Upper lobe of left lung (tissue), 6 donors: ENCODE data around the gene FOXO3. TPM values are rescaled to one million over a fixed set of nuclear protein-coding genes. Genes with fewer than 3 reads are reported as not detected.

Experiments
- ATAC-seq, 2 donors: fragments of 200-7000 bp; cut with Tn5 transposase; one replicate each; pipeline ENCODE4 v1.9.1; 2022; ENCODE audit warnings: mild to moderate bottlenecking in 2 of 2, moderate library complexity in 2 of 2; ENCODE audit not compliant: low FRiP score in 2 of 2
- DNase-seq, 2 donors: peaks; one replicate each; pipeline ENCODE4 v3.0.0-alpha.2; 2019 to 2020
- H3K27ac ChIP-seq, 4 donors: fragments of 200-600 bp; sonication (generic); one replicate each; pipeline ENCODE4 v1.5.1; 2016 to 2019
- H3K27me3 ChIP-seq, 4 donors: fragments of 200-600 bp; sonication (generic); one replicate each; pipeline ENCODE4 v1.5.1; 2017 to 2019
- H3K36me3 ChIP-seq, 4 donors: fragments of 200-600 bp; sonication (generic); one replicate each; pipeline ENCODE4 v1.5.1; 2016 to 2019
- H3K4me1 ChIP-seq, 4 donors: fragments of 200-600 bp; sonication (generic); one replicate each; pipeline ENCODE4 v1.5.1; 2018 to 2019
- H3K4me3 ChIP-seq, 4 donors: fragments of 200-600 bp; sonication (generic); one replicate each; pipeline ENCODE4 v1.5.1; 2017 to 2019; ENCODE audit warnings: mild to moderate bottlenecking in 2 of 4, moderate library complexity in 1 of 4
- H3K9me3 ChIP-seq, 4 donors: fragments of 200-600 bp; sonication (generic); one replicate each; pipeline ENCODE4 v1.5.1; 2018 to 2019
- EP300 ChIP-seq, 4 donors: sonication (generic); formaldehyde crosslinking; IDR thresholded peaks; one replicate each; pipeline ENCODE4 v1.5.1; 2017; ENCODE audit warnings: antibody characterized with exemption in 4 of 4, control low read depth in 2 of 4
- POLR2A ChIP-seq, 4 donors: fragments of 450-650 bp; IDR thresholded peaks; one replicate each; pipeline ENCODE4 v1.5.1; 2016 to 2017; ENCODE audit warnings: antibody characterized with exemption in 4 of 4, mild to moderate bottlenecking in 2 of 4
- POLR2AphosphoS5 ChIP-seq, 2 donors: sonication (generic); formaldehyde crosslinking; IDR thresholded peaks; one replicate each; pipeline ENCODE4 v1.5.1; 2017; ENCODE audit warnings: antibody characterized with exemption in 2 of 2
- WGBS, 2 donors: methylation state at CpG; one replicate each; pipeline ENCODE4 v1.1.5; 2017 to 2018; 5-methylcytosine and 5-hydroxymethylcytosine counted together
- total RNA-seq, 6 donors: library from RNA; depleted of rRNA in 4 of 6; stranded (reverse); fragments of >200 nt in 4 of 6; gene quantifications; one replicate each; pipeline versions ENCODE4 v1.1.0 to v1.2.1, GENCODE V29; 2016 to 2021
- TF ChIP-seq, protein P1 (sequence below), 6 experiments: fragments of 450-650 bp in 4 of 6; fragments of 200-600 bp in 2 of 6; sonication (generic) in 2 of 6; IDR thresholded peaks; one replicate each; pipeline ENCODE4 v1.5.1; 2016 to 2019; ENCODE audit warnings: antibody characterized with exemption in 6 of 6
- donor health status: DM: no; HTN: no; CAD: no; lungs with moderate emphysema.
- donor health status: DM: no; HTN: yes; CAD: no; lungs with severe emphysema.

Gene FOXO3
- total RNA-seq, 6 donors from 2014 or later = 52.6 to 101 (median 71.9) TPM

DNA sequence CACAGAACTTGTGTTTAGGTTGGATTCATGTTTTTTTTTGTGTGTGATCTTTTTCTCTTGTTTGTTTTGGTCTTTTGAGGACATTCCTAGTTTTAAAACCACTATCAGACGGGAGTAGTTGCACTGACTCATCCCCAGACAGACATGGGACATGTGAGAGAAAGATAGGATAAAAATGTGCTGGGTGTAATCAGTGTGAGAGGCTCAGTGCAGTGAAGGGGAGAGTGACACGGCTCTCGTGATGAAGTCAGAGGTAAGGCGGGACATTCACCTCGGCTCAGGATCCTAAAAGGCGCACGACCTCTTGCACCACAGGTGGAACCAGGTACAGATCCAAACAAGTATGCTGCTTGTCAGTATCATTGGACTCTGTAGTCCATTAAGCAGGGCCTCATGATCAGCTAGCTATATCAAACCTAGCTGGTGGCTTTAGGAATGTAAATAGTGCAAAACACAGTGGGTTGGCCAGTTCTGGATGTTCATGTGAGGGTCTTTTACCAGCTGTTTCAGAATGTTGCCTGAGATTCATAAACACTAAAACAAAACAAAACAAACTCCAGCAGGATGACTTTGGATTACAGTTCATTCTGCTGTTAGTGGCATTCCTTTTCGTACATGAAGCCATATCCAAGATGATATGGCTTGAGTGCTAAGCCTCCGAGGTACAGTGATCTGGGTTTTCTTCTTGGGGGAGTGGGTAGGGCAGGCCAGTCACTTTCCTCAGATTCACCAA, 18.0 kb downstream of the FOXO3 start:
- Histone ChIP-seq H3K27me3 (no peaks in the 10 kb centered on the region), H3K4me3 (no peak overlapping the region), H3K9me3 (no peaks in the 10 kb centered on the region), H3K27ac (peak overlapping the region; percentile 13 to 81 (median 48)), H3K36me3 (peaks cover 0 to 15% (median 0%) of the 10 kb centered on the region in 4 donors), H3K4me1 (peaks cover 76 to 87% (median 85%) of the 10 kb centered on the region in 4 donors)
- WGBS, 2 donors = 81 to 82% methylated on average over 9 of the region's 9 CpGs
- ATAC-seq (peak in 1 of 2 donors; percentile 81), DNase-seq (no peak)
- no peak for TF ChIP-seq EP300 (IDR thresholded peaks at IDR 0.05)
- TF ChIP-seq, protein P1, sequence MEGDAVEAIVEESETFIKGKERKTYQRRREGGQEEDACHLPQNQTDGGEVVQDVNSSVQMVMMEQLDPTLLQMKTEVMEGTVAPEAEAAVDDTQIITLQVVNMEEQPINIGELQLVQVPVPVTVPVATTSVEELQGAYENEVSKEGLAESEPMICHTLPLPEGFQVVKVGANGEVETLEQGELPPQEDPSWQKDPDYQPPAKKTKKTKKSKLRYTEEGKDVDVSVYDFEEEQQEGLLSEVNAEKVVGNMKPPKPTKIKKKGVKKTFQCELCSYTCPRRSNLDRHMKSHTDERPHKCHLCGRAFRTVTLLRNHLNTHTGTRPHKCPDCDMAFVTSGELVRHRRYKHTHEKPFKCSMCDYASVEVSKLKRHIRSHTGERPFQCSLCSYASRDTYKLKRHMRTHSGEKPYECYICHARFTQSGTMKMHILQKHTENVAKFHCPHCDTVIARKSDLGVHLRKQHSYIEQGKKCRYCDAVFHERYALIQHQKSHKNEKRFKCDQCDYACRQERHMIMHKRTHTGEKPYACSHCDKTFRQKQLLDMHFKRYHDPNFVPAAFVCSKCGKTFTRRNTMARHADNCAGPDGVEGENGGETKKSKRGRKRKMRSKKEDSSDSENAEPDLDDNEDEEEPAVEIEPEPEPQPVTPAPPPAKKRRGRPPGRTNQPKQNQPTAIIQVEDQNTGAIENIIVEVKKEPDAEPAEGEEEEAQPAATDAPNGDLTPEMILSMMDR (IDR thresholded peaks at IDR 0.05) = no peak
- TF ChIP-seq POLR2A (IDR thresholded peaks at IDR 0.05) = no peak
- no peak for TF ChIP-seq POLR2AphosphoS5 (IDR thresholded peaks at IDR 0.05)

DNA sequence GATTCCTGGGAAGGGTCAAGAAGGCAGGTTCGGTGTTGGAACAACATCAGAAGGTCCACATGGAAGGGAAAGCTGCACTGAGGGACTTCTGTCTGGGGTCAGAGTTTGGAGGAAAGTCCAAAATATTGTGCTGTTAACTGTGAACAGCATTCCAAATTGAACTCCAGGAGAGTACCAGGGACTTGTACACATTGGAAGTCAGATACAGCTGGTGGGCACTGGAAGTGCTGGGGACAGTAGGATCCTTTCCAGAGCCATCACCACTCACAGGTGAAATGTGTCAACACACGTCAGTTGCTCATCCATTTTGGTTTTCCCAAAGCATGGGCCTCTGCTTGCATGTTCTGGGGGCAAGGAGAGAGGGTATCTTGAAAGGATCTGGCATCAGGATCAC, 18.6 kb downstream of the FOXO3 start:
- Histone ChIP-seq H3K27me3 (no peaks in the 10 kb centered on the region), H3K36me3 (peaks cover 0 to 15% (median 0%) of the 10 kb centered on the region in 4 donors), H3K4me1 (peaks cover 78 to 87% (median 86%) of the 10 kb centered on the region in 4 donors), H3K4me3 (no peak overlapping the region), H3K9me3 (no peaks in the 10 kb centered on the region), H3K27ac (peak overlapping the region in 3 of 4 donors; percentile 3 to 81 (median 61))
- ATAC-seq = no peak
- 91 to 95% methylated on average over 2 of the region's 2 CpGs for WGBS, 2 donors
- no peak for DNase-seq
- no peak for TF ChIP-seq EP300 (IDR thresholded peaks at IDR 0.05)
- no peak for TF ChIP-seq POLR2A (IDR thresholded peaks at IDR 0.05)
- TF ChIP-seq, protein P1 (IDR thresholded peaks at IDR 0.05) = no peak
- no peak for TF ChIP-seq POLR2AphosphoS5 (IDR thresholded peaks at IDR 0.05)

DNA sequence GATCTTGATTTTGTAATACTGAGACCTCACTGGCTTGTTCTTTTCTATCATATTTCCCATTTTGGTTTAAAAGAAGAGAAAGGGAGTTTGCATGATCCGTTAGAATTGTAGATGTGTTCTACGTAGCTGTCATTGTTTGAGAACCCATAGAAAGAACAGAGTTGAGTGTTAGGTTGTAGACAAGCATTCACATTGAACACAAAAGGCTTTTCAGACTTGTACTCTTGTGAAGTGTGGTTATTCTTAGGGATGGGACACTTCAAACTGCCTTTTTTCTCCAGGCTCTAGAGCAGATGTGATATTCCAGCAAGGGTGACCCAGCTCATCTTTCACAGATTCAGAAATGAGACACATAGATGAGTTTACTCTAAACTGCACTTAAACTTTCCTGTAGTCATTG, 19.9 kb downstream of the FOXO3 start:
- peak overlapping the region; percentile 61 to 81 (median 78) for H3K27ac ChIP-seq
- H3K27me3 ChIP-seq = no peaks in the 10 kb centered on the region
- H3K4me3 ChIP-seq = no peak overlapping the region
- DNase-seq = no peak
- TF ChIP-seq POLR2AphosphoS5 (IDR thresholded peaks at IDR 0.05) (no peak), POLR2A (IDR thresholded peaks at IDR 0.05) (no peak), EP300 (IDR thresholded peaks at IDR 0.05) (no peak)
- TF ChIP-seq, protein P1 (IDR thresholded peaks at IDR 0.05) = no peak
- ATAC-seq = no peak
- peaks cover 0 to 15% (median 0%) of the 10 kb centered on the region in 4 donors for H3K36me3 ChIP-seq
- 80 to 89% methylated on average over 2 of the region's 2 CpGs for WGBS, 2 donors
- peaks cover 75 to 84% (median 83%) of the 10 kb centered on the region in 4 donors for H3K4me1 ChIP-seq
- no peaks in the 10 kb centered on the region for H3K9me3 ChIP-seq

DNA sequence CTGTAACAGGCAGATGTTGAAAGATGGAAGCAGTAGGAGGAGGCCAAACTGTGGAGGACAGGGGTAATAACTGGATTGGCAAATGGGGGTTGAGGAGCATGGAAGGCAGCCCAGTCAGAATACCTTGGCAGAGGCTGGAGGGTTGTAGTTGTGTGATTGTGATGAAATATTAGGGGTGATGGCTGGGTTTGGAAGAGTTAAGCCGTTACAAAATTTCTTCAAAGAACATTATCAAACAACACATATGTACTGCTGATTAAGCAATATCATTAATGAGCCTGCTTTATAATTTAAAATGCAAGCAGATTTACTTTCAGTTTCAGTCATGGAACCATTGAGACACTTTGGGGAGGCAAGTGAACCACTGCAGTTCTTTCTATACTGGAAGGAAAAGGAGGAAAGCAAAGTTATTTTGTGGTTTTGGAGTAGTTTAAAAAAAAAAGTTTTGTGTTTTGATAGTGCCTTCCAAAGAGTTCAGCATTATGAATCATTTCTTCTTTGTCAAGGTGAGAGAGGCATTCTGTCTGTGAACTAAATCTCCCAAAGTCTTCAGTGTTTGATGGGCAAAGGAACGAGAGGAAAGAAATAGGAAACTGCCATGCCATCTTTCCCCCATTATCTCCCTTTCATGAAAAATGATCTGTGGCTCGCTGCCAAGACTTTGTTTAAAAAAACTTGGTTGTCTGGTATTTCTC, 20.7 kb downstream of the FOXO3 start:
- Histone ChIP-seq H3K27me3 (no peaks in the 10 kb centered on the region), H3K27ac (peak overlapping the region; percentile 61 to 81 (median 78)), H3K36me3 (peaks cover 0 to 15% (median 0%) of the 10 kb centered on the region in 4 donors), H3K4me1 (peaks cover 75 to 84% (median 83%) of the 10 kb centered on the region in 4 donors), H3K4me3 (no peak overlapping the region), H3K9me3 (no peaks in the 10 kb centered on the region)
- ATAC-seq = peak; percentile 67 to 74
- peak in 1 of 2 donors; percentile 58 for DNase-seq
- TF ChIP-seq, protein P1 (IDR thresholded peaks at IDR 0.05) = no peak
- TF ChIP-seq POLR2A (IDR thresholded peaks at IDR 0.05) = no peak
- peak; percentile 45 to 74 for TF ChIP-seq POLR2AphosphoS5 (IDR thresholded peaks at IDR 0.05)
- TF ChIP-seq EP300 (IDR thresholded peaks at IDR 0.05) = peak in 1 of 4 donors; percentile 52
- WGBS, 2 donors = 13 to 15% methylated on average over 3 of the region's 3 CpGs
